ENCODE measurements around the gene DLK2.
"Not testable (repeated sequence)": the region's sequence is repeated elsewhere in the genome, so short reads cannot be mapped to it uniquely, and the experiment has no call there.

DLK2 gene

DNA sequence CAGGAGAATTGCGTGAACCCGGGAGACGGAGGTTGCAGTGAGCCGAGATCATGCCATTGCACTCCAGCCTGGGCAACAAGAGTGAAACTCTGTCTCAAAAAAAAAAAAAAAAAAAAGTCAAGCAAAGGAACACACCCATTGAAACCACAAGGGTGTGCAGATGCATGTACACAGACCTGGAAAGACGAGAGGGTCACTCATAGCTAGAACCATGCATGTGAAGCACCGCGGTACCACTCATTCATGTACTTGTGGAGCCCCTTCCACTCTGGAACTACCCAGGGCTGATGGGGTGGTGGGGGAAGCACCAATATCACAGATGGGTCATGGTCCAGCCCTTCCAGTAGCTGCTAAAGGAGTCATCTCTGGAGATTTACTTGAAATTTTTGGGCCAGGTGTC lies 14.6 kb upstream of the DLK2 start:
- H3K4me3 ChIP-seq (ENCODE audit: low read length): no peak overlapping the region
- TF ChIP-seq ZNF274 (IDR thresholded peaks at IDR 0.05; ENCODE audit: low read depth, low read length): no peak

- TF ChIP-seq ZNF274 (IDR thresholded peaks at IDR 0.05; ENCODE audit: low read depth, low read length): no peak
- no peak overlapping the region for H3K4me3 ChIP-seq (ENCODE audit: low read length)
Observed at GRCh38 chr6:43468748-43469681, 13.7 kb upstream of the DLK2 start.

DNA sequence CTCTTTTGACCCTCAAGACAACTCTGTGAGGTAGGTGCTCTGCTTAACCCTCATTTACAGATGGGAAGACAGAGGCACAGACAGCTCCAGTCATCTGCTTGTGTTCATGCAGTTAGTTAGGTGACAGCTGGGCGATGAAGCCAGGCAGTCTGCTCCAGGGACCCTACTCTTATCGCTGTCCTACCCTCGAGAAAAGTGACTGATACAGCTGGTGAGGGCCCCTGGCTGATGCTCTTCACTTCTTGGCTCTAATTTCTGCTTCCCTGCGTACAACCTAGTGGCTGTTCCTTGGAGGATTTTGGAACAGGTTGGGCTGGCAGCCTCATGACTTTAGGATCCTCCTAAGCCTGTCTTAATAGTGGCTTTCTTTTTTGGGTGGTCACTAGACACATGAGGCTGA lies 12.9 kb upstream of the DLK2 start:
- no peak for TF ChIP-seq ZNF274 (IDR thresholded peaks at IDR 0.05; ENCODE audit: low read depth, low read length)
- no peak overlapping the region for H3K4me3 ChIP-seq (ENCODE audit: low read length)

GRCh38 chr6:43467752-43468151 lies 12.4 kb upstream of the DLK2 start:
- no peak overlapping the region for H3K4me3 ChIP-seq (ENCODE audit: low read length)
- no peak for TF ChIP-seq ZNF274 (IDR thresholded peaks at IDR 0.05; ENCODE audit: low read depth, low read length)

- not testable (repeated sequence) for H3K4me3 ChIP-seq (ENCODE audit: low read length)
Observed at GRCh38 chr6:43467265-43467664, 11.9 kb upstream of the DLK2 start.

GRCh38 chr6:43465948-43466347 lies 10.6 kb upstream of the DLK2 start:
- H3K4me3 ChIP-seq (ENCODE audit: low read length): no peak overlapping the region
- TF ChIP-seq ZNF274 (IDR thresholded peaks at IDR 0.05; ENCODE audit: low read depth, low read length): no peak

DNA sequence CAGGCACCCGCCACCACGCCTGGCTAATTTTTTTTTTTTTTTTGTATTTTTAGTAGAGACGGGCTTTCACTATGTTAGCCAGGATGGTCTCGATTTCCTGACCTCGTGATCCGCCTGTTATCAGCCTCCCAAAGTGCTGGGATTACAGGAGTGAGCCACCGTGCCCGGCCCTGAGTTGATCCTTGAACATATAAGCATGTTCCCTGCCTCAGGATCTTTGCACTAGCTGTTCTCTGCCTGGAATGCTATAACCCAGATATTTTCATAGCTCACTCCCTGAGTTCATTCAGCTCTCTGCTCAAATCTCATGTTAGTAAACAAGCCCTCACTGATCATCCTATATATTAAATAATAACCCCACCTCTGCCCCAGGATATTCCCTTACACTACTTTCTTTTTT lies 9.0 kb upstream of the DLK2 start:
- TF ChIP-seq ZNF274 (IDR thresholded peaks at IDR 0.05; ENCODE audit: low read depth, low read length): no peak
- no peak overlapping the region for H3K4me3 ChIP-seq (ENCODE audit: low read length)

GRCh38 chr6:43461936-43462335 lies 6.6 kb upstream of the DLK2 start:
- TF ChIP-seq ZNF274 (IDR thresholded peaks at IDR 0.05; ENCODE audit: low read depth, low read length): no peak
- H3K4me3 ChIP-seq (ENCODE audit: low read length): no peak overlapping the region

- no peak for TF ChIP-seq ZNF274 (IDR thresholded peaks at IDR 0.05; ENCODE audit: low read depth, low read length)
- H3K4me3 ChIP-seq (ENCODE audit: low read length): no peak overlapping the region
Observed at GRCh38 chr6:43460032-43460431, 4.7 kb upstream of the DLK2 start.

GRCh38 chr6:43459535-43459934 lies 4.2 kb upstream of the DLK2 start:
- TF ChIP-seq ZNF274 (IDR thresholded peaks at IDR 0.05; ENCODE audit: low read depth, low read length): no peak

GRCh38 chr6:43458154-43458553 lies 2.8 kb upstream of the DLK2 start:
- not testable (repeated sequence) for H3K4me3 ChIP-seq (ENCODE audit: low read length)

More at GRCh38 chr6:43459535-43459934, 4.2 kb upstream of the DLK2 start:
- no peak overlapping the region for H3K4me3 ChIP-seq (ENCODE audit: low read length)

- no peak for TF ChIP-seq ZNF274 (IDR thresholded peaks at IDR 0.05; ENCODE audit: low read depth, low read length)
- no peak overlapping the region for H3K4me3 ChIP-seq (ENCODE audit: low read length)
Observed at GRCh38 chr6:43457643-43458042, 2.3 kb upstream of the DLK2 start.

DNA sequence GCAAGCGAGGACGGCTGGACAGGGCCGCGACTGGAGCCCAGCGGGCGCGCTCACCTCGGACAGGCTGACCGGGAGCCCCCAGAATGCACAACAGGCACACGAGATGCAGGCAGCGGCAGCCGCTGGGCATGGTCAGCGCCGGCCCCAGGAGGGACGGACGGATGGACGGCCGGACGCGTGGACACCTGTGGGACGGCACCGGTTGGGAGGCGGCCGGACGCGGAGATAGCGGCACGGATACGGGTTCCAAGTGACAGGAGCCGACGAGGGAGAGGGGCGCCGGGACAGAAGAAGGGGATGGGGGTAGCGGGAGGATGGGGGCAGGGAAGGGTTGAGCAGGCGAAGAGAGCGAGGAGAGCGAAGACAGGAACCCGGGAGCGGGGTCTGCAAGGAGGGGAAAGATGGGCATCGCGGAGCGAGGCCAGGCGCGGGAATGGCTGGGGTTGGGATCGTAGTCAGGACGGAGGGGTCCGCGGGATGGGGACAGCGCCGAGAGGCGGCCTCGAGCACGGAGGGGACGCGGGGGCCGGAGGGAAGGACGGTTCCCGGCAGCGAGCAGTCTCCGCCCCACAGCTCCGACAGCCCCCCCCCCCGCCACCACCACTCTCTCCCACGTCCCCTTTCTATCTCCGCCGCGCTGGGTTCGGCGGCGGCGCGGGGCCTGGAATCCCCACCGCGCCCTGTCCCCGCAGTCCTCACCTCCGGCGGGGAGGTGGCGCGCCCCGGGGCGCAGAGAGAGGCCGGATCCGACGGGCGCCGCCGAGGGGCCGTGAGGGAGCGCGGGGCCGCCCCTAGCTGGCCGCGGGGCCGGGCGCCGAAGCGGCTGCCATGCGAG lies 435 bp downstream of the DLK2 start:
- TF ChIP-seq ZNF274 (IDR thresholded peaks at IDR 0.05; ENCODE audit: low read depth, low read length): no peak
- H3K4me3 ChIP-seq (ENCODE audit: low read length): peak overlapping the region; percentile 60; the same call in 1 of the 2 replicates

DNA sequence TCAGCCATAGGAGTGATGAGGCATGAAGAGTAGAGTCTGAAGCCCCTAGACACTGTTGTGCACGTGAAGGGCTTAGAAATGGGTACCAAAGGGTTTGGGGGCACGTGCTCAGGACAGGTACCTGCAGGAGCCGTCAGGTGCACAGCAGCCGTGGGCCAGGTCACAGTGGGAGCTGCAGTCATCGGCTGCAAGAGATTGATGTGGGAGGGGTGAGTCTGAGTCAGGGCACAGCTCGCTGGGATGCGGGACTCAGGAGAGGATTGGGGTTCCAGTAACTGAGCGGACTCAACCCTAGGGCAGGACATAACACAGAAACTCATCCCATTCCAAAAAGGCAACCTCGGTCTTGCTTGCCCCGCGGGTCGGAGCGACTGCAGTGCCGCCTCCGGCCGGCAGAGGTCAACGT lies 1.1 kb downstream of the DLK2 start:
- no peak overlapping the region; the same call in 1 of the 2 replicates for H3K4me3 ChIP-seq (ENCODE audit: low read length)

GRCh38 chr6:43453831-43454230 lies 1.5 kb downstream of the DLK2 start:
- no peak overlapping the region for H3K4me3 ChIP-seq (ENCODE audit: low read length)
- TF ChIP-seq ZNF274 (IDR thresholded peaks at IDR 0.05; ENCODE audit: low read depth, low read length): no peak

More for the DNA sequence above, 1.1 kb downstream of the DLK2 start:
- no peak for TF ChIP-seq ZNF274 (IDR thresholded peaks at IDR 0.05; ENCODE audit: low read depth, low read length)

Measured in GM08714 (cell line).